ENCODE results near the gene PHAF1.

DNA sequence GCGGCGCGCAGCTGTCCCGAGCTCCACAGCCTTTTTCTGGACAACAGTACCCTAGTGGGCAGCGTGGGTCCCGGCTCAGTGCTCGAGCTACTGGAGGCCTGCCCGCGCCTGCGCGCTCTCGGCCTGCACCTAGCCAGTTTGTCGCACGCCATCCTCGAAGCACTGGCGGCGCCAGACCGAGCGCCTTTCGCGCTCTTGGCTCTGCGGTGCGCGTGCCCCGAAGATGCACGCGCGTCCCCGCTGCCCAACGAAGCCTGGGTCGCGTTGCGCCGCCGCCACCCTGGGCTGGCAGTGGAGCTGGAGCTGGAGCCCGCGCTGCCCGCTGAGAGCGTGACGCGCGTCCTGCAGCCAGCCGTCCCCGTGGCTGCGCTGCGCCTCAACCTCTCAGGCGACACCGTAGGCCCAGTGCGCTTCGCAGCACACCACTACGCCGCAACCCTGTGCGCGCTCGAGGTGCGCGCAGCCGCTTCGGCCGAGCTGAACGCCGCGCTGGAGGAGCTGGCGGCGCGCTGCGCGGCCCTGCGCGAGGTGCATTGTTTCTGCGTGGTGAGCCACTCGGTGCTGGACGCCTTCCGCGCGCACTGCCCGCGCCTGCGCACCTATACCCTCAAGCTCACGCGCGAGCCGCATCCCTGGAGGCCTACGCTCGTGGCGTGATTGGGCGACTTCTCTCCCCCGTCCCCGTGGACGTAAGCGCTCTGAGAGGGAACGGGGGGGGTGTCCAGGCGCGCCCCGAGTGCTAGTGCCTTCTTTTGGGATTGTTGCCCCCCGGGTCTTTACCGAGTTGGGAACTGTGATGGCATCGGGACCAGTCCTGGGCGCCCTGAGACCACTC, 53.6 kb downstream of the PHAF1 start:
- TF ChIP-seq, protein P1, sequence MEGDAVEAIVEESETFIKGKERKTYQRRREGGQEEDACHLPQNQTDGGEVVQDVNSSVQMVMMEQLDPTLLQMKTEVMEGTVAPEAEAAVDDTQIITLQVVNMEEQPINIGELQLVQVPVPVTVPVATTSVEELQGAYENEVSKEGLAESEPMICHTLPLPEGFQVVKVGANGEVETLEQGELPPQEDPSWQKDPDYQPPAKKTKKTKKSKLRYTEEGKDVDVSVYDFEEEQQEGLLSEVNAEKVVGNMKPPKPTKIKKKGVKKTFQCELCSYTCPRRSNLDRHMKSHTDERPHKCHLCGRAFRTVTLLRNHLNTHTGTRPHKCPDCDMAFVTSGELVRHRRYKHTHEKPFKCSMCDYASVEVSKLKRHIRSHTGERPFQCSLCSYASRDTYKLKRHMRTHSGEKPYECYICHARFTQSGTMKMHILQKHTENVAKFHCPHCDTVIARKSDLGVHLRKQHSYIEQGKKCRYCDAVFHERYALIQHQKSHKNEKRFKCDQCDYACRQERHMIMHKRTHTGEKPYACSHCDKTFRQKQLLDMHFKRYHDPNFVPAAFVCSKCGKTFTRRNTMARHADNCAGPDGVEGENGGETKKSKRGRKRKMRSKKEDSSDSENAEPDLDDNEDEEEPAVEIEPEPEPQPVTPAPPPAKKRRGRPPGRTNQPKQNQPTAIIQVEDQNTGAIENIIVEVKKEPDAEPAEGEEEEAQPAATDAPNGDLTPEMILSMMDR (IDR thresholded peaks at IDR 0.05) = no peak
- TF ChIP-seq POLR2AphosphoS5 (IDR thresholded peaks at IDR 0.05) = no peak
